ENCODE measurements around the gene PTH2. TPM values are rescaled to one million over a fixed set of nuclear protein-coding genes. Genes with fewer than 3 reads are reported as not detected.

Gene PTH2
- total and polyA plus RNA-seq, 10 of the 15 experiments (the other 5 are each of a cell fraction or from before 2014, with no cell fraction given) = not detected

DNA sequence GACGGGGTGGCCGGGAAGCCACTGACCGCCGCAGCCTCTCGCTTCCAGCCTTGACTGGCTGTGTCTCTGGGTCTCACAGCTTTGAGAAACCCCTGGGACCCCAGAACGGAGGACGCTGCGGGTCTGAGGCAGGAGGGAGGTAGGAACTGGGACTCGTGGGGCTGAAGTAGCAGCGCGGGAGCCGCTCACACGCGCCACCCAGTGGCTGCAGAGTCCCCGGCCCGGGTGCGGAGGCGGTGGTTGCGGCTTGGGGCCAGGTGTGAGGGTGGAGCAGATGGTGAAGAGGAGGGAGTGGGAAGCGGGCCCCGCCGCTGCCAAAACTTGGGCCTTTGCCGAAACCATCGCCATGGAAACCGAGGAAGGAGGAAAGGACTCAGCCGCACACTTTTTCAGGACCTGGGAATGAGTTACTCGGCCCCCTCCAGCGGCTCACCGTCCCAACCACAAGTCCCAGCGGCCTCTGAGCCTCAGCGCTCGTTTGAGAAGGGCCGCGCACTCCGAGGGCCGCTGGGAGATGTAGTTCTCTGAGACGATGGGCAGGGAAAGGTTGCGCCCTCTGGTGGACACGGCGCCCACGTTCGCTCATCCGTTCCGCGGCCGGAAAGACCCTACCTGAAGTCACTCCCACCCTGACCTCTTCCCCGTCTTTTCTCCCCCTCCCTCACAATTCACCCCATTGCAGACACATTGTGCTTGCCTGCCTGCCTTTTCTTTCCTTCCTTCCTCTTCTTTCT, 20.3 kb upstream of the PTH2 start:
- Histone ChIP-seq H3K27ac (ENCODE audit: control insufficient read depth, insufficient read depth) (peak overlapping the region; percentile 21; the same call in 1 of the 2 replicates), H4K20me1 (ENCODE audit: control insufficient read depth, insufficient read depth) (no peaks in the 10 kb centered on the region), H3K36me3 (ENCODE audit: control insufficient read depth in 2 of 2, insufficient read depth in 2 of 2, low read length in 1 of 2) (peaks cover 0 to 4% of the 10 kb centered on the region in 2 experiments; a peak in 2 of 4 replicates), H3K9ac (ENCODE audit: control insufficient read depth, insufficient read depth, low read length) (peak overlapping the region; percentile 5; the same call in 1 of the 2 replicates), H3K4me1 (ENCODE audit: control insufficient read depth, insufficient read depth, low read length) (no peaks in the 10 kb centered on the region), H3K9me3 (replicated peaks; ENCODE audit: control insufficient read depth, insufficient read depth, low read length) (no peaks in the 10 kb centered on the region), H3K4me2 (ENCODE audit: control insufficient read depth, insufficient read depth) (peak overlapping the region; percentile 62), H3K79me2 (ENCODE audit: control insufficient read depth, insufficient read depth, low read length) (no peaks in the 10 kb centered on the region; the same call in 1 of the 2 replicates), H3K4me3 (peak overlapping the region; percentile 81), H3K27me3 (replicated peaks in 1 of 2; ENCODE audit: control insufficient read depth in 2 of 2, insufficient read depth in 2 of 2, low read length in 1 of 2) (peaks cover 9 to 20% of the 10 kb centered on the region in 2 experiments), H2AFZ (ENCODE audit: control insufficient read depth, low read depth, low read length) (peak overlapping the region; percentile 76)
- CTCF ChIA-PET = interaction anchor here (0.6 to 4.9 kb wide), 13 partner anchors 8 to 204 kb away, joined by 3 to 47 read pairs (median 4); partner anchors contain the start of genes ALDH16A1 and PIH1D1
- in situ Hi-C loops (cut with MboI) (no loop called here), intact Hi-C loops (cut with micrococcal nuclease; ENCODE audit: unreplicated experiment) (loop anchor here (1.0 kb wide), 7 partner anchors 27 to 217 kb away; partner anchors contain the start of gene FLT3LG)
- BruUV-seq (replicated peaks) = no TSS peak
- DNase-seq (ENCODE audit: low read depth, low spot score) = peak; percentile 80
- SMC1A ChIA-PET (ENCODE audit: uncharacterized antibody, unreplicated experiment) = interaction anchor here (0.6 to 3.0 kb wide), 5 partner anchors 27 to 218 kb away, joined by 3 to 14 read pairs (median 4); no protein-coding TSS in a partner anchor
- RAD21 ChIA-PET (ENCODE audit: unreplicated experiment) = interaction anchor here (1.0 to 1.8 kb wide), 7 partner anchors 8 to 136 kb away, joined by 3 to 15 read pairs (median 4); partner anchors contain the start of gene PIH1D1
- peak; percentile 92 for ATAC-seq
- 1% methylated on average over 47 of the region's 47 CpGs for WGBS (ENCODE audit: insufficient coverage, insufficient replicate concordance, low lambda C conversion rate, missing lambda C conversion rate)
- POLR2A ChIA-PET = interaction anchor here (1.0 to 1.5 kb wide), 3 partner anchors 8 to 52 kb away, joined by 3 to 5 read pairs (median 4); partner anchors contain the start of gene PIH1D1
- peak; percentile 98 for FAIRE-seq
- TF ChIP-seq CBFB (IDR thresholded peaks at IDR 0.05; ENCODE audit: low read depth) (peak; percentile 77; the same call in 1 of the 2 replicates), ZZZ3 (IDR thresholded peaks at IDR 0.05; ENCODE audit: control insufficient read depth, insufficient read length, low read depth) (no peak), SUZ12 (IDR thresholded peaks at IDR 0.05; ENCODE audit: unreplicated experiment) (no peak), TARDBP (IDR thresholded peaks at IDR 0.05; ENCODE audit: borderline replicate concordance) (peak; percentile 95), NFIC (IDR thresholded peaks at IDR 0.05; ENCODE audit: low read depth, low read length) (no peak), NR2C1 (IDR thresholded peaks at IDR 0.05) (peak; percentile 51; the same call in 1 of the 2 replicates), MEF2B (IDR thresholded peaks at IDR 0.05; ENCODE audit: partially characterized antibody, poor library complexity, severe bottlenecking) (peak; percentile 55), ZNF207 (IDR thresholded peaks at IDR 0.05; ENCODE audit: borderline replicate concordance) (peak; percentile 84), MYC (IDR thresholded peaks at IDR 0.05; ENCODE audit: insufficient read depth, insufficient read length, insufficient replicate concordance, low read length, severe bottlenecking) (peak; percentile 16), PAX8 (IDR thresholded peaks at IDR 0.05) (no peak), RELA (IDR thresholded peaks at IDR 0.05; ENCODE audit: borderline replicate concordance, partially characterized antibody) (peak; percentile 83), ZNF217 (IDR thresholded peaks at IDR 0.05) (0 out of 2 replicates have a peak, but pooled peaks have one; percentile 31), MTA3 (IDR thresholded peaks at IDR 0.05; ENCODE audit: borderline replicate concordance, low read length) (no peak), PAX5 (IDR thresholded peaks at IDR 0.05; ENCODE audit: borderline replicate concordance, low read depth, low read length) (0 out of 2 replicates have a peak, but pooled peaks have one; percentile 37), EGR1 (IDR thresholded peaks at IDR 0.05; ENCODE audit: borderline replicate concordance in 1 of 2, low read depth in 2 of 2, low read length in 2 of 2) (peak; percentile 16 to 99), CHD2 (IDR thresholded peaks at IDR 0.05; ENCODE audit: borderline replicate concordance, low read depth, low read length) (peak; percentile 76; the same call in 1 of the 2 replicates)
- TF ChIP-seq, protein P1, sequence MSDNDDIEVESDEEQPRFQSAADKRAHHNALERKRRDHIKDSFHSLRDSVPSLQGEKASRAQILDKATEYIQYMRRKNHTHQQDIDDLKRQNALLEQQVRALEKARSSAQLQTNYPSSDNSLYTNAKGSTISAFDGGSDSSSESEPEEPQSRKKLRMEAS (IDR thresholded peaks at IDR 0.05; ENCODE audit: low read depth, low read length) = peak; percentile 39; the same call in 1 of the 2 replicates
- TF ChIP-seq, protein P2, sequence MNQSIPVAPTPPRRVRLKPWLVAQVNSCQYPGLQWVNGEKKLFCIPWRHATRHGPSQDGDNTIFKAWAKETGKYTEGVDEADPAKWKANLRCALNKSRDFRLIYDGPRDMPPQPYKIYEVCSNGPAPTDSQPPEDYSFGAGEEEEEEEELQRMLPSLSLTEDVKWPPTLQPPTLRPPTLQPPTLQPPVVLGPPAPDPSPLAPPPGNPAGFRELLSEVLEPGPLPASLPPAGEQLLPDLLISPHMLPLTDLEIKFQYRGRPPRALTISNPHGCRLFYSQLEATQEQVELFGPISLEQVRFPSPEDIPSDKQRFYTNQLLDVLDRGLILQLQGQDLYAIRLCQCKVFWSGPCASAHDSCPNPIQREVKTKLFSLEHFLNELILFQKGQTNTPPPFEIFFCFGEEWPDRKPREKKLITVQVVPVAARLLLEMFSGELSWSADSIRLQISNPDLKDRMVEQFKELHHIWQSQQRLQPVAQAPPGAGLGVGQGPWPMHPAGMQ (IDR thresholded peaks at IDR 0.05; ENCODE audit: borderline replicate concordance) = peak; percentile 46; the same call in 1 of the 2 replicates
- TF ChIP-seq, protein P3, sequence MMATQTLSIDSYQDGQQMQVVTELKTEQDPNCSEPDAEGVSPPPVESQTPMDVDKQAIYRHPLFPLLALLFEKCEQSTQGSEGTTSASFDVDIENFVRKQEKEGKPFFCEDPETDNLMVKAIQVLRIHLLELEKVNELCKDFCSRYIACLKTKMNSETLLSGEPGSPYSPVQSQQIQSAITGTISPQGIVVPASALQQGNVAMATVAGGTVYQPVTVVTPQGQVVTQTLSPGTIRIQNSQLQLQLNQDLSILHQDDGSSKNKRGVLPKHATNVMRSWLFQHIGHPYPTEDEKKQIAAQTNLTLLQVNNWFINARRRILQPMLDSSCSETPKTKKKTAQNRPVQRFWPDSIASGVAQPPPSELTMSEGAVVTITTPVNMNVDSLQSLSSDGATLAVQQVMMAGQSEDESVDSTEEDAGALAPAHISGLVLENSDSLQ (IDR thresholded peaks at IDR 0.05) = 0 out of 2 replicates have a peak, but pooled peaks have one; percentile 19

Data from GM12878 (cell line).